HG02759 (cell line): ENCODE measurements around the gene IP6K2.
"Not testable (repeated sequence)": the region's sequence is repeated elsewhere in the genome, so short reads cannot be mapped to it uniquely, and the experiment has no call there.

ENCODE experiments used
- ATAC-seq: cut with Tn5 transposase; IDR thresholded peaks from one replicate; pipeline ENCODE4 v1.9.1; 2021; ENCODE audit warnings: mild to moderate bottlenecking, moderate library complexity; ENCODE audit not compliant: unreplicated experiment

Gene IP6K2

GRCh38 chr3:48733752-48734518, 16.9 kb upstream of the IP6K2 start:
- ATAC-seq, result not testable (repeated sequence)

- no peak for ATAC-seq
These were observed 10.5 kb upstream of the IP6K2 start for GRCh38 chr3:48727511-48727910.

GRCh38 chr3:48725185-48725855, 8.3 kb upstream of the IP6K2 start:
- ATAC-seq, result not testable (repeated sequence)

- ATAC-seq, result no peak
These were observed 6.7 kb upstream of the IP6K2 start for GRCh38 chr3:48723725-48724124.

- ATAC-seq, result not testable (repeated sequence)
These were observed 6.3 kb upstream of the IP6K2 start for GRCh38 chr3:48723293-48723692.

GRCh38 chr3:48716508-48716981, 476 bp downstream of the IP6K2 start:
- no peak for ATAC-seq

GRCh38 chr3:48715174-48715800, 1.7 kb downstream of the IP6K2 start:
- ATAC-seq, result no peak

- no peak for ATAC-seq
These were observed 5.3 kb downstream of the IP6K2 start for GRCh38 chr3:48711727-48712126.

GRCh38 chr3:48709051-48709461, 8.0 kb downstream of the IP6K2 start:
- ATAC-seq, result no peak

- ATAC-seq, result no peak
These were observed 8.5 kb downstream of the IP6K2 start for GRCh38 chr3:48708481-48708889.

- ATAC-seq, result no peak
These were observed 9.9 kb downstream of the IP6K2 start for GRCh38 chr3:48707157-48707556.

- no peak for ATAC-seq
These were observed 14.6 kb downstream of the IP6K2 start for GRCh38 chr3:48702320-48702920.

GRCh38 chr3:48700731-48701405, 16.2 kb downstream of the IP6K2 start:
- no peak for ATAC-seq

- ATAC-seq, result no peak
These were observed 18.1 kb downstream of the IP6K2 start for GRCh38 chr3:48698891-48699290.

GRCh38 chr3:48697952-48698351, 19.1 kb downstream of the IP6K2 start:
- ATAC-seq, result no peak

- ATAC-seq, result no peak
These were observed 20.4 kb downstream of the IP6K2 start for GRCh38 chr3:48696601-48697000.

GRCh38 chr3:48696156-48696555, 20.9 kb downstream of the IP6K2 start:
- ATAC-seq, result no peak

- ATAC-seq, result no peak
These were observed 21.6 kb downstream of the IP6K2 start for GRCh38 chr3:48695393-48695753.

- no peak for ATAC-seq
These were observed 22.2 kb downstream of the IP6K2 start for GRCh38 chr3:48694610-48695392.

- no peak for ATAC-seq
These were observed 23.2 kb downstream of the IP6K2 start for GRCh38 chr3:48693826-48694225.
